Neuronal stem cell (in vitro differentiated cells): ENCODE data around the gene PCED1B.

Experiments used
- DNase-seq: peaks from one replicate; pipeline ENCODE4 v3.0.0-alpha.2; 2013; ENCODE audit warnings: low spot score
- H2AFZ ChIP-seq: one replicate; pipeline ENCODE4 v1.6.1; 2013; ENCODE audit warnings: mild to moderate bottlenecking, low read length, inconsistent platforms
- H2AK5ac ChIP-seq: 2 replicates; pipeline ENCODE4 v1.6.1; 2013; ENCODE audit warnings: low read depth, mild to moderate bottlenecking, inconsistent platforms, low read length, moderate library complexity, mixed read lengths
- H2BK120ac ChIP-seq: 2 replicates; pipeline ENCODE4 v1.6.1; 2013; ENCODE audit warnings: low read depth, mild to moderate bottlenecking, inconsistent platforms, low read length, moderate library complexity, mixed read lengths
- H2BK12ac ChIP-seq: one replicate; pipeline ENCODE4 v1.6.1; 2013; ENCODE audit warnings: low read length, inconsistent platforms
- H2BK15ac ChIP-seq: 2 replicates; pipeline ENCODE4 v1.6.1; 2013; ENCODE audit warnings: mild to moderate bottlenecking, low read length, inconsistent platforms, mixed read lengths
- H2BK5ac ChIP-seq: one replicate; pipeline ENCODE4 v1.6.1; 2013; ENCODE audit warnings: inconsistent platforms, mild to moderate bottlenecking, low read length, moderate library complexity
- H3K14ac ChIP-seq: one replicate; pipeline ENCODE4 v1.6.1; 2013; ENCODE audit warnings: low read length, inconsistent platforms
- H3K18ac ChIP-seq: 2 replicates; pipeline ENCODE4 v1.6.1; 2013; ENCODE audit warnings: low read length, inconsistent platforms
- H3K23ac ChIP-seq: 2 replicates; pipeline ENCODE4 v1.6.1; 2013; ENCODE audit warnings: low read depth, mild to moderate bottlenecking, mixed read lengths, low read length, inconsistent platforms; ENCODE audit not compliant: poor library complexity
- H3K27ac ChIP-seq: replicated peaks from 3 replicates; pipeline ENCODE4 v1.5.1; 2013; ENCODE audit warnings: low read length, inconsistent platforms
- H3K27me3 ChIP-seq, 3 experiments: 2 replicates each; pipeline ENCODE4 v1.6.1; 2013; ENCODE audit warnings: low read length in 3 of 3, mild to moderate bottlenecking in 2 of 3, inconsistent platforms in 1 of 3, low read depth in 1 of 3, mixed read lengths in 1 of 3, moderate library complexity in 1 of 3; ENCODE audit not compliant: control insufficient read depth in 3 of 3, insufficient read depth in 3 of 3
- H3K36me3 ChIP-seq, 2 donors: replicated peaks in 1 of 2; 2 replicates each; pipeline ENCODE4 v1.6.1; 2013; ENCODE audit warnings: low read length in 2 of 2; ENCODE audit not compliant: control insufficient read depth in 2 of 2, insufficient read depth in 2 of 2
- H3K4ac ChIP-seq: 2 replicates; pipeline ENCODE4 v1.6.1; 2013; ENCODE audit warnings: inconsistent platforms, mild to moderate bottlenecking, low read length, moderate library complexity
- H3K4me1 ChIP-seq, 2 donors: 1 replicate in 1 of 2; 2 replicates in 1 of 2; pipeline ENCODE4 v1.6.1; 2013; ENCODE audit warnings: low read length in 2 of 2, low read depth in 1 of 2; ENCODE audit not compliant: control insufficient read depth in 2 of 2, insufficient read depth in 1 of 2
- H3K4me2 ChIP-seq: one replicate; pipeline ENCODE4 v1.6.1; 2013; ENCODE audit warnings: mild to moderate bottlenecking, low read length, inconsistent platforms; ENCODE audit not compliant: insufficient read depth, poor library complexity, severe bottlenecking
- H3K4me3 ChIP-seq, 2 donors: 2 replicates each; pipeline ENCODE4 v1.5.1; 2013; ENCODE audit warnings: low read length in 2 of 2, mild to moderate bottlenecking in 2 of 2, inconsistent platforms in 1 of 2, moderate library complexity in 1 of 2
- H3K79me1 ChIP-seq: one replicate; pipeline ENCODE4 v1.6.1; 2013; ENCODE audit warnings: low read depth, mild to moderate bottlenecking, inconsistent platforms, low read length, moderate library complexity
- H3K9ac ChIP-seq: one replicate; pipeline ENCODE4 v1.6.1; 2013; ENCODE audit warnings: mild to moderate bottlenecking, low read depth, low read length, inconsistent platforms; ENCODE audit not compliant: poor library complexity
- H3K9me3 ChIP-seq, 2 donors: replicated peaks in 1 of 2; 2 replicates each; pipeline versions ENCODE3 to v1.6.1; 2013; ENCODE audit warnings: low read length in 2 of 2, mild to moderate bottlenecking in 2 of 2, inconsistent platforms in 1 of 2, low read depth in 1 of 2, mixed read lengths in 1 of 2, moderate library complexity in 1 of 2; ENCODE audit not compliant: control insufficient read depth in 2 of 2, insufficient read depth in 1 of 2
- H4K8ac ChIP-seq: one replicate; pipeline ENCODE4 v1.6.1; 2013; ENCODE audit warnings: low read depth, mild to moderate bottlenecking, inconsistent platforms, low read length, moderate library complexity
- H4K91ac ChIP-seq: one replicate; pipeline ENCODE4 v1.6.1; 2013; ENCODE audit warnings: low read length, low read depth, mild to moderate bottlenecking, inconsistent platforms; ENCODE audit not compliant: poor library complexity
- WGBS, 2 donors: extraction: QIAGEN DNeasy Blood & Tissue Kit; methylation state at CpG; one replicate each; pipeline ENCODE4 v1.1.7; 2013; ENCODE audit warnings: missing lambda C conversion rate in 2 of 2, mixed read lengths in 1 of 2; ENCODE audit not compliant: insufficient read length in 2 of 2, insufficient replicate concordance in 1 of 2; ENCODE audit errors: extremely low coverage in 2 of 2; 5-methylcytosine and 5-hydroxymethylcytosine counted together

The PCED1B gene

GRCh38 chr12:47272412-47273190 lies 193.2 kb downstream of the PCED1B start:
- Histone ChIP-seq H3K4me3 (no peak overlapping the region), H3K14ac (no peak overlapping the region), H2BK120ac (no peak overlapping the region), H3K79me1 (no peaks in the 10 kb centered on the region), H2BK15ac (no peak overlapping the region), H3K4me2 (no peak overlapping the region), H2AK5ac (no peak overlapping the region), H3K4me1 (peaks cover 0 to 9% of the 10 kb centered on the region in 2 donors), H3K9me3 (no peaks in the 10 kb centered on the region), H4K91ac (no peak overlapping the region), H2AFZ (no peak overlapping the region), H2BK12ac (no peak overlapping the region), H3K23ac (no peak overlapping the region), H3K27me3 (no peaks in the 10 kb centered on the region), H3K36me3 (no peaks in the 10 kb centered on the region), H3K9ac (no peak overlapping the region), H2BK5ac (no peak overlapping the region), H3K27ac (no peak overlapping the region), H3K4ac (no peak overlapping the region), H3K18ac (no peak overlapping the region), H4K8ac (no peak overlapping the region)
- no CpG with 5 or more reads among the region's 3 CpGs for WGBS, 2 donors
- no peak for DNase-seq

DNA sequence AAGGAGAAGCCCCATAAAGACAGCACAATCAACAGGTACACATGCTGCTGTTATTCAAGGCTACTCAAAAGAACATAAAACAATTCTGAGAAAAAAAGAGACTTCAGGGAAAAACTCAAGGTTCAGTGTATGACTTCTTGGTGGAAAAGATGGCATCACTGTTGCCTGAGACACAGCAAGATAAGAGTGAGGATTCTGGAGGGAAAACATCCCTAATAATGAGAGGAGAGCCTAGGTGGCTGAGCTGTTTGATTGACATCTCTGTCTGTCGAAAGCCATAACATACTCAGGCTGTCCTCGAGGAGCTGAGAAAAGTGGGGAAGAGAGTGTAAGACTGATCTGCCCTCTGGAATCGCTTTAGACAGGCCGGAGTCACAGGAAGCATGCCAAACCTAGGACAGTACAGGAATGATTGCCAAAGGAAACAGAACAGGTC lies 193.8 kb downstream of the PCED1B start:
- Histone ChIP-seq H3K27ac (no peak overlapping the region), H3K9ac (no peak overlapping the region), H2BK5ac (no peak overlapping the region), H3K4me2 (no peak overlapping the region), H2BK12ac (no peak overlapping the region), H2AFZ (no peak overlapping the region), H3K4ac (no peak overlapping the region), H4K8ac (no peak overlapping the region), H2BK120ac (no peak overlapping the region), H2BK15ac (no peak overlapping the region), H3K14ac (no peak overlapping the region), H2AK5ac (no peak overlapping the region), H3K36me3 (no peaks in the 10 kb centered on the region), H3K79me1 (no peaks in the 10 kb centered on the region), H4K91ac (no peak overlapping the region), H3K4me3 (no peak overlapping the region), H3K9me3 (no peaks in the 10 kb centered on the region), H3K18ac (no peak overlapping the region), H3K27me3 (no peaks in the 10 kb centered on the region), H3K4me1 (peaks cover 0 to 9% of the 10 kb centered on the region in 2 donors), H3K23ac (no peak overlapping the region)
- DNase-seq, result no peak
- WGBS, 2 donors, result no CpG with 5 or more reads among the region's 4 CpGs

- Histone ChIP-seq H2BK12ac (no peak overlapping the region), H3K14ac (no peak overlapping the region), H4K8ac (no peak overlapping the region), H3K9me3 (no peaks in the 10 kb centered on the region), H3K79me1 (no peaks in the 10 kb centered on the region), H3K4me2 (no peak overlapping the region), H3K27ac (no peak overlapping the region), H2BK15ac (no peak overlapping the region), H4K91ac (no peak overlapping the region), H3K18ac (no peak overlapping the region), H3K9ac (no peak overlapping the region), H2BK120ac (no peak overlapping the region), H3K4ac (no peak overlapping the region), H3K23ac (no peak overlapping the region), H2AK5ac (no peak overlapping the region), H2BK5ac (no peak overlapping the region), H3K4me3 (no peak overlapping the region), H3K4me1 (peaks cover 0 to 9% of the 10 kb centered on the region in 2 donors), H2AFZ (no peak overlapping the region), H3K27me3 (no peaks in the 10 kb centered on the region), H3K36me3 (no peaks in the 10 kb centered on the region)
- no CpG with 5 or more reads among the region's 2 CpGs for WGBS, 2 donors
- no peak for DNase-seq
Observed at GRCh38 chr12:47274760-47275159, 195.3 kb downstream of the PCED1B start.

DNA sequence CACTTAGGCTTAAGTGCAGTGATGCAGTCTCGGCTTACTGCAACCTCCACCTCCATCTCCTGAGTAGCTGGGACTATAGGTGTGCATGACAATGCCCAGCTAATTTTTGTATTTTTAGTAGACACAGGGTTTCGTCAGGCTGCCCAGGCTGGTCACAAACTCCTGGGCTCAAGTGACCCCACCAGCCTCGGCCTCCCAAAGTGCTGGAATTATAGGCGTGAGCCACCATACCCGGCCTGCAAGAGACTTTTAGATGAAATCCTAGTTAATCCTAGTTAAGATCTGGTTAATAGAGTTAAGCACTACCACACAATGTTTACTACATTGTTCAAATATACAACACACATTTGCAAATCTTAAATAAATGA lies 196.8 kb downstream of the PCED1B start:
- H3K4ac ChIP-seq, result no peak overlapping the region
- H3K18ac ChIP-seq, result no peak overlapping the region
- peaks cover 0 to 9% of the 10 kb centered on the region in 2 donors for H3K4me1 ChIP-seq
- no peak overlapping the region for H4K91ac ChIP-seq
- no peaks in the 10 kb centered on the region for H3K9me3 ChIP-seq
- no peak overlapping the region for H3K27ac ChIP-seq
- WGBS, 2 donors, result no CpG with 5 or more reads among the region's 5 CpGs
- no peak overlapping the region for H2AFZ ChIP-seq
- H3K79me1 ChIP-seq, result no peaks in the 10 kb centered on the region
- H3K4me3 ChIP-seq, result no peak overlapping the region
- no peak overlapping the region for H2BK120ac ChIP-seq
- no peak for DNase-seq
- no peak overlapping the region for H4K8ac ChIP-seq
- no peak overlapping the region for H2AK5ac ChIP-seq
- H2BK12ac ChIP-seq, result no peak overlapping the region
- H3K36me3 ChIP-seq, result no peaks in the 10 kb centered on the region
- no peak overlapping the region for H3K14ac ChIP-seq
- no peaks in the 10 kb centered on the region for H3K27me3 ChIP-seq
- no peak overlapping the region for H2BK5ac ChIP-seq
- H2BK15ac ChIP-seq, result no peak overlapping the region
- no peak overlapping the region for H3K9ac ChIP-seq
- no peak overlapping the region for H3K4me2 ChIP-seq
- H3K23ac ChIP-seq, result no peak overlapping the region
